HT-29 (cell line): ENCODE measurements around the gene RPS19. TPM values are rescaled to one million over a fixed set of nuclear protein-coding genes. Genes with fewer than 3 reads are reported as not detected.
"Not testable (repeated sequence)": the region's sequence is repeated elsewhere in the genome, so short reads cannot be mapped to it uniquely, and the experiment has no call there.

ENCODE experiments used
- DNase-seq: peaks from one replicate; pipeline ENCODE4 v3.0.0-alpha.2; 2015; ENCODE audit warnings: low spot score
- total RNA-seq: library from RNA; depleted of rRNA; stranded (reverse); fragments of >200 nt; shearing (Covaris generic); gene quantifications from 2 replicates; pipeline ENCODE4 v1.2.3, GENCODE V29; 2014

The RPS19 gene
- total RNA-seq, 1 experiment from 2014 or later, result 4,557 TPM

DNA sequence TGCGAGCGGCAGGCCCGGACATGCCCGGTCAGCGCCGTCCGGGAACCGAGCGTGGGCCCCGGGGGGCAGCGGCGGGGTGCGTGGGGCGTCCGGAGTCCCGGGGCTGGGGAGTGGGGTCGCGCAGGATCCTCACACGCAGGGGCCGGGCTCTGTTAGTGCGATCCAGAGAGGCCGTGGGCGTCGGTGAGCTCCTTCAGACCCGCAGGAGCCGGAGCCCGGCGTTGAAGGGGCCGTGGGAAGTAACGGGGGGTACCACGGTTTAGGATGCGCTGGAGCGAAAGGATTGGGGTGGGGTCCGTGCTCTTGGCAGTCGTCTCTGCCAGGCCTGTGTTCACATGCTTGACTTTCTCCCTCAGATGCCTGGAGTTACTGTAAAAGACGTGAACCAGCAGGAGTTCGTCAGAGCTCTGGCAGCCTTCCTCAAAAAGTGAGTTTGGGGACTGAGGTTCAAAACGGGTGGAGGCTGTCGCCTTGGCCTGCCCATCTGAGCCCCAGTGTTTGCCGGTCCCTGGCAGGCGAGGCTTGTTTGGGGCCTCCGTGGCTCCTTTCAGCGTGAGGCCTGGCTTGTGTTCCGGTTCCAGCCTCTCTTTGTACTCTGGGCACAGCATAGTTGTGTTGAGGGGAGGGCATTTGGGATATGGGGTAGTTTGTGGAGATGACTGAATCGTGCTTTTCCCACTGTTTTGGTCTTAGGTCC lies 512 bp downstream of the RPS19 start:
- peak; percentile 48 for DNase-seq

DNA sequence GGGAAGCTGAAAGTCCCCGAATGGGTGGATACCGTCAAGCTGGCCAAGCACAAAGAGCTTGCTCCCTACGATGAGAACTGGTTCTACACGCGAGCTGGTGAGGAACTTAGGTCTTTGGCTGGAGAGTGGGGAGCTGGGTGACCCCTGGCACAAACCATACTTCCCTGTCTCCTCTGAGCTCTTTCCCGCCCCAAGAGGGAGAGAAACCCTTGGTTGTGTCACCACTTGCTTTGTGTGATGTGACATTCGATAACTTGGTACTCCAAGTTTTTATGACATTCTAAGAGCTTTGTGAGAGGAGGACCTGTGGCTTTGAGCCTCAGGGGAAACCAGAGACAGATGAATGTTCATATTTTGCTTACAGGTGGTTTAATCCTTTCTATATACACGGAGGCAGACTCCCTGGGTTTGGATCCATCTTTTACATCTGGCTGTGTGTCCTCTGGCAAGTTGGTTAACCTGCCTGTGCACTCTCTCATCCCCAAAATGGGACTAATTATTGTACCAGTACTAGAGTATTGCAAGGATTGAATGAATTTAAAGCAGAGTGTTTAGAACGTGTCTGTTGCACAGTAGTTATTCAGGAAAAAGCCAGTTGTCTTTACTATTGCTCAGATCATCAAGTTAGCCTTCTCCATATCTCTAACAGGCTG lies 1.2 kb downstream of the RPS19 start:
- peak; percentile 45 for DNase-seq

DNA sequence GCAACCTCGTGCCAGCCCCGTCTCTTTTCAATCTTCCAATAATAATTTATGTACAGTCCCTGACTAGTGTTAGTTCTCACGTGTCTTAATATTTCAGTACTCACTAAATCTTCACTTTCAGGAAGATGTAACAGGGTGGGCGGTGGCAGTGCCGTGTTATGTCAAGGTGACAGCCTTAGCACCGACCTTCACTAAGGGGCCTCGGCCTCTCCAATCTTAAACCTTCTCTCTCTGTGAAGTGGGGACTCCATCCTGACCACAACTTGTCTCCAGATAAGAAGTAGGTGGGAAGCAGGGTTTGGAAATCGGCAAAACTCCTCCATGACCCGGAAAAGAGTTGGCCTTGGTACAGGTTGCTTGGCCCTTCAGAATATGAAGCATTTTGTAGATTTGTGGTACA lies 1.8 kb downstream of the RPS19 start:
- no peak for DNase-seq

DNA sequence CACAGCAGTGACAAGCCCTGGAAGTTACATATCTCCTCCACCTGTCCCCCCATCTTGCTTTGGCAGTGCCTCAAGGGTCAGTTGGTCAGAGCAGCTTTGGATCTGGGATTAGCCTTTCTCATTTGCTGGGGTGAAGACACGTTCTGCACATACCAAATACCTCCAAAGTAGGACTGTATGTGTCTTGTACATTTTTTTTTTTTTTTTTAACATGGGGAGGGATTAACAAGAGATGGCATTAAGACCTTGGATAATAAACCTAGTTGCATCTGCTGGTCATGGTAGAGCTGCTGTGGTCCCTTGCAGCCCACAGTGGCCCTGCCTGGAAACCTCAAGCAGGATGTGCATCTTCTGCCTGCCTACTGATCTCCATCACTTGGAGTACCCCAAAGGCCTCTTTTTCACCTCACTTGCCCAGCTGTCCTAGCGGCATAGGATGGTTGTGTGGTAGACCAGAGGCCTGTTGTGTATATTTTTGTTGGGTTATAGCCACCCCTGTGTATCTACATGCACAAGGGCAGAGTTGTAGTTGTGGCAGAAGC lies 2.5 kb downstream of the RPS19 start:
- DNase-seq, result no peak

DNA sequence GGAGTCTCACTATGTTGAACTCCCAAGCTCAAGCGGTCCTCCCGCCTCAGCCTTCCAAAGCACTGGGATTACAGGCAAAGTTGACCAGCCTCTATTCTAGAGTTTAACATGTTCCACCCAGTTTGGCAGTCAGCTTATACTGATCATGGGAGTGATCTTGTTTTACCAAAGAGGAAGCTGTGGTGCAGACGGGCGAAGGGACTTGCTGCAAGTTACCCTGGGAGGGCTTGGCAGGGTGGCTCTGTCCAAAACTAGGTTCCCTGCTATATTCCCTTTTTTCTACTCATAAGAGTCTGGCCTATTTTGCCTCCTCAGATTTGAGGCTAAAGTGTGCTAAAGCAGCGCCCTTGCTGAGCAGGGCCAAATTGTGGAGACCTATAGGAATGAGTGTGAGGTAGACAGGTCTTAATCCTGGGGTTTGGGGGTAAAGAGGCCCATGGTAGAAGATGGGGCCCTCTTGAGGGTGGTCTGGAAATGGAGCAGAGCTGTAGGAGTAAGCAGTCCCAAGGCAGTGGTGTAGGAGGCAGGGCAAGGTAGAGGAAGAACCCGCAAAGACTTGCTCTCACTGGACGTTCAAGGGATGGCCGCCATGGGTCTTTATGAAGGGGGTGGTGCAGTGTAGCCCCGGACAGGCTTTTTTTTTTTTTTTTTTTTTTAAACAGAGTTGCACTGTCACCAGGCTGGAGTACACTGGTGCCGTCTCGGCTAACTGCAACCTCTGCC lies 3.3 kb downstream of the RPS19 start:
- no peak for DNase-seq

DNA sequence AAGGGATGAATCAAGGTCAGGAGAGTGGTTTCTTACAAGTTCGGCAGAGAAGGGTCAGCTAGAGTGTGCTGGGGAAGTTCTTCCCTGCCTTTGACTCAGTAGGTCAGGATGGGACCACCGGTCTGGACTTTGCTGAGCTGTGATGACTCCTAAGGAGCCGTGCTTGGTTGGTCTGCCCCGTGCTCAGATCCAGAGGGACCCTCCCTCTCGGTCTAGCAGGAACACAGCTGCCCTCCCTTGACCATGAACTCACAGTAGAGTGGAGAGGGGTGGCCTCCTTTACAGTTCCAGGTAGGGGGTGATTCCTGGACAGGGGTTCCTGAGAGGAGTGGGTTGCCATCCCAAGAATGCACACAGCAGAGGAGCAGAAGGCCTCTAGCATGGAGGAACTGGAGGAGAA lies 4.3 kb downstream of the RPS19 start:
- DNase-seq, result no peak

DNA sequence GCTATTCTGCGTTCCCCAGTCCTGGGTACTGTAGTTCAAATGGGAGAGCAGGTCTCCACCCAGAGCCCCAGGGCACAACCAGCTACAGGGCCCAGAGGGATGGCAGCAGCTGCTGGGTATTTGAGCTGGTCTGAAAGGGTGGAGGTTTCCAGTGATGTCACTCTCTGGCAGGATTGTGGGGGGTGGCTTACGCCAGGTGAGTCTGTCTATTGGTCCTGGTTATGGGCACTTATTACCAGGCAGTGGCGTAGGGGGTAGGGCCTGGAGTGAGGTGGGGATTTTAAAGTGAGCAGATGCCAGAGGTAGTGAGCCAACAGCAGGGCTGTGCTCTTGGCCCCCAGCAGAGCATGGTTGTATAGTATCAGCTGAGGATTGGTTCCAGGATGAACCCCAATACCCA lies 6.2 kb downstream of the RPS19 start:
- DNase-seq, result no peak

DNA sequence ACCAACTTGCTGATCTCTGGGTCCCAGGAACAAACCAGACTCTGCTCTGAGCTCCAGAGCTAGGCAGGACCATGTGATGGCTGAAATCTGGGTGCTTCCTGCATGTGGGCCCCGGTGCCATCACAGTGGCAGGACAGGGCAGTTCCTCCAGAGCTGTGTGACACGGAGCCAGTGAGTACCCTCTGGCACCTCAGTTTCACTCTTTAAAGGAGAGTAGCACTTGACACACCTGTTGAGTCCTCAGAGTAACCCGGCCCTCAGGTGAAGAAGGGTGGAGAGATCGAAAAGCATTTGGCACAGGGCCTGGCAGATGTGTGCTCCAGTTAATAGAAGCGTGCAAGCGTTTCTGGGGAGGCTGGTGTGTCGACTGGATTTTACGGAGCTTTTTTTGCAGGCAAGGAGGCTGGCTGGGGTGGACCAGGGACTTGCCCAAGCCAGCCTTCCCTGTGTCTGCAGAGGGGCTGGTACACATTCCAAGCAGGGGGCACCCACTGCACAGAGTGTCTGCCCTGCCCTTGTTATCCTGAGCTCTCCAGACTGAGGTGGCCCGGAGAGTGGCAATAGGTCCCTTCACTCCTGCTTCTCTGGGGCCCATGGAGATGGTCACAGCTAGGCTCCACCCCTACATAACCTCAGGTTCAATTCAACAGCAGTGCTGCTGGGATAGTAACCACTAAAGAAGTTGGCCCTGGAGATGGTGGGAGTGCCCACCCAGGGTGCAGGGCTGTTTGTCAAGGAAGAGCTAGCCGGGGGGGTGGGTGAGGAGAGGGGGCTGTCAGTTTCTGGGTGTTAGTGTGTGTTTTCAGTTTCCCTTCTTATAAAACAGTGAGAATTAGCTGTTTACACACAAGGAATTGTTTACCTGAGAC lies 8.3 kb downstream of the RPS19 start:
- no peak for DNase-seq

DNA sequence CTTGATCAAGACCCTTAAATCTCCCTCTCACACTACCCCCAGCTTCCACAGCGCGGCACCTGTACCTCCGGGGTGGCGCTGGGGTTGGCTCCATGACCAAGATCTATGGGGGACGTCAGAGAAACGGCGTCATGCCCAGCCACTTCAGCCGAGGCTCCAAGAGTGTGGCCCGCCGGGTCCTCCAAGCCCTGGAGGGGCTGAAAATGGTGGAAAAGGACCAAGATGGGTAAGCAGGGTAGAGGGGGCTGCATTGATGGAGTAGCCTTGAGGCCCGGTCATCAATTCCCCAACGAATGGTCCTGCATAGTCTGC lies 8.9 kb downstream of the RPS19 start:
- no peak for DNase-seq

DNA sequence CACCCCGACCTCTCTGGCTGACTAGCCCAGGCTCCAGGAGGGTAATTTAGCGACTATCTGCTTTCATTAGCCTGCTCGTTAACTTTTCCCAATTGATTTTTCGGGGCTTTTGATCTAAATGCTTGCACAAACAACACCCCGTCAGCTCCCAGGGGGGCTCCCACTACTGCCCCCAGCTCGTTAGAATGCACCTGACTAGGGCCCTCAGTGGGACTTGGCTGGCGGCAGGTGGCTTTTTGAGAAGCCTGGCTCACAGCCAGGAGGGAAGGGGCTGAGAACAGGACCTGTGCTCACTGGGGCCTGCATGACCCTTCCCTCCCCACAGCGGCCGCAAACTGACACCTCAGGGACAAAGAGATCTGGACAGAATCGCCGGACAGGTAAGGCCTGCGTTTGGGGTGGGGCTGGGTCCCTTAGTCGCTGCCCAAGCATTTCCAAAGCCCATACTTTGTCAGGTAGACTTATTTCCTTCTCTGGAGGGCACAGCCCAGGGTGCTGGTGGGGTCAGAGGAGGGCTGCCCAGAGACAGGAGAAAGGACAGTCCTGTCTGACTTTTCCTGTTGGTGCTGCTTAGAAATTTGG lies 9.4 kb downstream of the RPS19 start:
- no peak for DNase-seq

DNA sequence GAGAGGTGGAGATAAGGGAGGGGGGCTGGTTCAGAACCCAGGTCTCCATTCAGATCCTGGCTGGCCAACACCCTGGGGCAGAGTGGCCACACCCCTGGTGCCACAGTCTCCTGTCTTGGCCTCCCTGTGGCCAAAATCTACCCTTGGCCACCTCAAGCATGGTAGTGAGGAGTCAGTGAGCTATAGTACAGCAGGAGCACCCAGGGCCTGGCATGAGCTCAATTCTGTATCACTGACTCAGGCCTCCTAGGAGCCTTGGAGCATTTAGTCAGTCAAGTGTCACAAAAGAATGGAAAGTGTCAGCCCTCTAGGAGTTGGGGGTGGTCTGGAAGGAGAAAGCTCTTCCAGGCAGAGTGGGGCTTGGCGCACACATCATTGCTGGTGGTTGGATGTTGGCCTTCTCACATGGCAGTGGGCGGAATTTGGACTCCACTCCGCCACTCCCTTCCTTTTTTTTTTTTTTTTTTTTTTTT lies 10.4 kb downstream of the RPS19 start:
- DNase-seq, result no peak

DNA sequence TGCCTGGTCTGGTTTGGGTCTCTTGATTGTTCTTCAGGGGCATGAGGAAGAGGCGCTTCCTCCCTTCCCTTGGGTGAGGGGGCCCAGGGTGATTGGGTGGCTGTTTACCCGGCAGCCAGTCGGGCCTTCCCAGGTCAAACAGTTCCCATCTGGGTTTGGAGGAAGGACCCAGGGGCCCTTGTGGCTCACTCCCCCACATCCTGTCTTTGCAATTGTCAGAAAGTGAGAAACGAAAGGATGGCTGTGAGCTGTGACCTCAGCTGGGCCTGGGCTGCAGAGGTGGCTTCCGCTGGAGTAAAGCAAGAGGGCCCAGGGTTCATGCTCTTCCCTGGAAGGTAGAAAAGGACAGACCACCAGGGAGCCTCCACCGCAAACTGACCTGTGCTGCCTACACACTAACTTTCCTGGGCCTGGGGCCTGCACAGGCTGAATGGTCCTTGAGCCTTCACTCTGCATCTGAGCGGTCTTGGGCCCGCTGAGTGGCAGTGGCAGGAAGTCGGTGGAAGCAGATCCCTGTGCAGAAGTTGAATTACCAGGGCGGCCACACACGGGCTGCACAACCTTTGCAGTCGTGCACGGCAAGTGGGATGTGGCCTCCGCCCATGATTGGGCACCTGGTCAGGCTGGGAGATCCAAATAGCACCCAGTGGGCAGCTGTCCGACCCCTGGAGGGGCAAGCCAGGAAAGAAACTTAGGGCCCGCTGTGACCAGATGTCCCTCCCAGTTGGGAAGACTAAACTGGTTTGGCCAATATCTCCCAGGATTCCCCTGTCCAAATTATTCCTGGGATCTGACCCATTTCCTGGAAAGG lies 11.7 kb downstream of the RPS19 start:
- DNase-seq, result peak; percentile 35

DNA sequence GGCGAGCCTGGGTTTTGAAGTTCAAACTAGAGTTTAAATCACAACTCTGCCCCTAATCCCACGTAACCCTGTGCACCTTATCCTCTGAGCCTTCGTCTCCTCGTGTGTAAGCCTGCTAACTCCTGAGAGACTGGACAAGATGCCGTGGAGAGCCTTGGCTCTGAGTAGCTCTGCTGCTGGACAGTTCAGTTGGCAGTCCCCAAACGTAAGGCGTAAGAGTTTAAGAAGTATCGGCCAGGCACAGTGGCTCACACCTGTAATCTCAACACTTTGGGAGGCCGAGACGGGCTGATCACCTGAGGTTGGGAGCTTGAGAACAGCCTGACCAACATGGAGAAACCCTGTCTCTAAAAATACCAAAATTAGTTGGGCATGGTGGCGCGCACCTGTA lies 12.3 kb downstream of the RPS19 start:
- peak; percentile 45 for DNase-seq

DNA sequence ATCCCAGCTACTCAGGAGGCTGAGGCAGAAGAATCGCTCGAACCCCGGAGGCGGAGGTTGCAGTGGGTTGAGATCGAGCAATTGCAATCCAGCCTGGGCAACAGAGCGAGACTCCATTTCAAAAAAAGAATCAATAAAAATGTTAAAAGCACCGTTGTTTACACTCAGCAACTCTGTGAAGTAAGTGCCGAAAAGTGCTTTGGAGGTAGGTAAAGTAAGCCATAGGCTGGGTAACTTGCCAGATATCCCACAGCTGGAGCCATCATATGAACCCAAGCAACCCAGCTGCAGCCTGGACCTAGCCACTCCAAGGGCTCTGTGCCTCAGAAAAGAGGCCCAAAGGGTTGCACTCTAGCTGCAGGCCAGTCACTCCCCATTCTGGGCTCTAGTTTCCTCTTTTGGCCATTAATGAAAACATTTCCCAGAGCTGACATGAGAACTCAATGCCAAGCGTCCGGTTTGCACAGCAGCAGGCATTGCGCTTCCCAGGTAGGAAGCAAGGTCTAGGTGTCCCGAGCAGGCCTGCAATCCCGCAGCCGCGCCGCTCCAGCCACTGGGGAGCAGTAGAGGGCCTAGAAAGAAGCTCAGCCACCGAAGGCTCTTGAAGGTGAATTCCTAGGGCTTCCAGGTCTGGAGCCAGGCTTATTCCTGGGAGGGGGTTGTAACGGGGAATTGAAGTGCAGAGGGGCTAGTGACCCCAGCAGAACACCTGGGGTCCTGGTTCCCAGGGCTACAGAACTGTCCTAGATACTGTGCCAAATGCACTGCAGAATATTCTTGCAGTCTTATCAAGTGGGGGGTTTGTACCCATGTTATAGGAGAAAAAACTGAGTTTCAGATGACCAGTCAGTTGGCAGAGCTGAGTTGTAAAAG lies 13.0 kb downstream of the RPS19 start:
- DNase-seq, result peak; percentile 99

DNA sequence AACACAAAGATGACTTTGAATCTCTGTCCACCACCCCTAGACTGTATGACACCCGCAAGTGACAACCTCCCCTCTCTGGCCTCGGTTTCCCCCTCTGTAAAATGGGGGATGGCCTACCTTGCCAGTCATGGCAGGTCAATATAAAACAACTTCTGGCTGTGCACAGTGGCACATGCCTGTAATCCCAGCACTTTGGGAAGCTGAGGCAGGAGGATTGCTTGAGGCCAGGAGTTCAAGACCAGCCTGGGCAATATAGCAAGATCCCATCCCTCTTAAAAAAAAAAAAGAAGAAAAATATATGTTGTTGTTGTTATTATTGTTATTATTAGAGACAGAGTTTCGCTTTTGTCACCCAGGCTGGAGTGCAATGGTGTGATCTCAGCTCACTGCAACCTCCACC lies 15.9 kb downstream of the RPS19 start:
- DNase-seq, result not testable (repeated sequence)

DNA sequence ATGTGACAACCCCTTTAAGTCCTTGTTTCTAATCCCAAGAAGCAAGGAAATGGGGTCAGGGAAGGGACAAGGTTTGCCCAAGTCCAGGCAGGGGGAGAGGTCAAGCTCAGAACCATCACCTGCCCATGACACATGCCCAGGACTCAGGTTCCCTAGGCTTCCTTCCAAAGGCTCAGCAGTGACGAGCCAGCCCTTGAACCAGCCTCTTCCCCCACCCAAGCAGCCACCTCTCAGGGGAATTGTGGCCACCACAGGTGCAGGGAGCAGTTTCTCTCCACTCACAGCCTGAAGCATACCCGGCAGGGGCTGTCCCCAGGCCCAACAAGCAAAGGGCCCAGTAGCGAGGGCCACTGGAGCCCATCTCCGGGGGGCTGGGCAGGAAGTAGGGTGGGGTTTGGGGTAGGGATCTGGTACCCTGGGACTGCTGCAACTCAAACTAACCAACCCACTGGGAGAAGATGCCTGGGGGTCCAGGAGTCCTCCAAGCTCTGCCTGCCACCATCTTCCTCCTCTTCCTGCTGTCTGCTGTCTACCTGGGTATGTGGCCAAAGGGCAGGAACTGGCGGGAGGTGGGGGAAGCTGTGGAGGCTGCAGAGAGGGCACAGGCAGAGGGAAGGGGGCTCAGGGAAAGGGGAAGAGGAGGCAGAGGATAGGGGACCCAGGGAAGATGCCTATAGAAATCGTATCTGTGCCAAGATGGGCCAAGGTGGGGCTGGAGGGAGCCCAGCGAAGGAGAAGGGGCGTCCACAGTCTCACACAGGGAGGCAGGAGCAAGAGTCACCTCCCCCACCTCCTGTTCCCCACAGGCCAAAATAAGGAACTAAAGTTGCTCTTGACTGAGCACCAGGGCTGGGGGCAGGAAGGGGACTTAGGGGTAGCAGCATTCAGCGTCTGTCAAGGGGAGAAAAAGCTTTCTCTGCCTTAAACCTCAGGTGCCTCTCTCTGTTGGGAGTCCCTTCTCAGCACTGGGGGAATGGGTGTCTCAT lies 17.1 kb downstream of the RPS19 start, which contains the start of gene CD79A:
CD79A (plus strand) TSS at position 433 of the 986 bp plus-strand sequence; CDS start at position 459, 26 bp downstream.
- peak; percentile 1 for DNase-seq

DNA sequence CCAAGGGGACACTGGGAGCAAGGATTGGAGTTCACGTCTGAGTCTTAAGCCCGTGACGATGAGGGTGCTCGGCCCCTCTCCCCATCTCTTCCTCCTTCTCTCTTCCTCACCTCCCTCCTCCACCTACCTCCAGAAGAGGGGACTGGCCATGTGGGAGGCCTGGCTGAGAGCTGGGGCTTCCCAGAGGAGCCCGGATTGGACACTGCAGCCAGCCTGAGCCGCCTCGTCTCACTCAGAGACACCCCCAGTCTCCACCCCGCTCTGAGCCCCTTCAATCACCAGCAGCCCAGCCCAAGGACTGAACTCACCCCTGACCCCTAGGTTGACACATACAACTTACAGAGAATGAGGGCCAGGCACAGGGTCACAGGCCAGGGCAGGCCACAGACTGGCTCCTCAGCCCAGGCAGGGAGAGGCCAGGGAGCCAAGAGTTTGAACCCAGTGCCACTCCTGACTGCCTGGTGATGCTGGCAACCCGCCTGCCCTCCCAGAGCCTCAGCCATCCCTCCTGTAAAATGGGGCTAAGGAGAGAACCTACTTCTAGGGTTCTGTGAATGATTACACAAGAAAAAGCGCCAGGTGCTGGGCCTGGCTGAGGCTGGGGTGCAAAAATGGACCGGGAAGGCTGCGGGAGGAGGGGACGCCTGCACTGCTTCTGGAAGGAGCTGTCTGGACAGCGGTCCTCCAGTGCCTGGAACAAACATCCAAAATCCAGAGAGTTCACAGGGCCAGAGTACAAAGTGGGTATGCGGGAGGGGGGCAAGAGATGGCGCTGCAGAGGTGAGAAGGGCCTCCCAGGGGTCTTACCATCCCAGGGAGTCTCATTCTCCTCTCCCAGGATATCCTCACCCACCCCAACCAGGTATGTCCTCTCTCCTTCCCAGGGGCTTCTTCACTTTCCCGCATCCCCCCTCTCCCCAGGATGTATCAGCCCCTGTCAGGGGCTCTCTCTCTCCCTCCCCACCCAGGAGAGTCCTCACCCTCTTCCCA lies 18.2 kb downstream of the RPS19 start:
- peak; percentile 1 for DNase-seq
